GM21528 (cell line): ENCODE results near the gene ANKS3.

Source experiments
- ATAC-seq: cut with Tn5 transposase; IDR thresholded peaks from one replicate; pipeline ENCODE4 v1.9.1; 2021; ENCODE audit warnings: mild to moderate bottlenecking, moderate library complexity; ENCODE audit not compliant: unreplicated experiment, low FRiP score

Gene ANKS3

GRCh38 chr16:4733211-4733742 lies 794 bp downstream of the ANKS3 start:
- no peak for ATAC-seq

GRCh38 chr16:4729876-4730275 lies 4.2 kb downstream of the ANKS3 start:
- no peak for ATAC-seq

GRCh38 chr16:4728676-4729075 lies 5.4 kb downstream of the ANKS3 start:
- no peak for ATAC-seq

- ATAC-seq, result no peak
Observed at GRCh38 chr16:4726616-4727015, 7.5 kb downstream of the ANKS3 start.

- no peak for ATAC-seq
Observed at GRCh38 chr16:4724661-4725270, 9.3 kb downstream of the ANKS3 start.

GRCh38 chr16:4723071-4723767 lies 10.9 kb downstream of the ANKS3 start:
- no peak for ATAC-seq

GRCh38 chr16:4718466-4718865 lies 15.6 kb downstream of the ANKS3 start:
- ATAC-seq, result no peak

- ATAC-seq, result no peak
Observed at GRCh38 chr16:4714996-4715395, 19.1 kb downstream of the ANKS3 start.

- ATAC-seq, result no peak
Observed at GRCh38 chr16:4713663-4714501, 20.2 kb downstream of the ANKS3 start.

- ATAC-seq, result no peak
Observed at GRCh38 chr16:4709481-4709880, 24.6 kb downstream of the ANKS3 start.

- no peak for ATAC-seq
Observed at GRCh38 chr16:4706871-4707270, 27.2 kb downstream of the ANKS3 start.

- no peak for ATAC-seq
Observed at GRCh38 chr16:4704913-4705312, 29.2 kb downstream of the ANKS3 start.

GRCh38 chr16:4704491-4704890 lies 29.6 kb downstream of the ANKS3 start:
- no peak for ATAC-seq

GRCh38 chr16:4703906-4704305 lies 30.2 kb downstream of the ANKS3 start:
- no peak for ATAC-seq

- no peak for ATAC-seq
Observed at GRCh38 chr16:4702466-4702808, 31.6 kb downstream of the ANKS3 start.

- ATAC-seq, result no peak
Observed at GRCh38 chr16:4701791-4702465, 32.1 kb downstream of the ANKS3 start.

- no peak for ATAC-seq
Observed at GRCh38 chr16:4700997-4701743, 32.9 kb downstream of the ANKS3 start.

GRCh38 chr16:4700380-4700996 lies 33.6 kb downstream of the ANKS3 start:
- no peak for ATAC-seq

GRCh38 chr16:4699046-4699556 lies 35.0 kb downstream of the ANKS3 start:
- ATAC-seq, result no peak
